Globus pallidus (tissue), 1 donor: ENCODE results near the gene HOXA6.
A peak's percentile ranks its signal among the peaks of the same experiment; 100 is the strongest.

Experiments used
- DNase-seq: peaks from one replicate; pipeline ENCODE4 v3.0.0-alpha.2; 2015; ENCODE audit warnings: low spot score

The HOXA6 gene

DNA sequence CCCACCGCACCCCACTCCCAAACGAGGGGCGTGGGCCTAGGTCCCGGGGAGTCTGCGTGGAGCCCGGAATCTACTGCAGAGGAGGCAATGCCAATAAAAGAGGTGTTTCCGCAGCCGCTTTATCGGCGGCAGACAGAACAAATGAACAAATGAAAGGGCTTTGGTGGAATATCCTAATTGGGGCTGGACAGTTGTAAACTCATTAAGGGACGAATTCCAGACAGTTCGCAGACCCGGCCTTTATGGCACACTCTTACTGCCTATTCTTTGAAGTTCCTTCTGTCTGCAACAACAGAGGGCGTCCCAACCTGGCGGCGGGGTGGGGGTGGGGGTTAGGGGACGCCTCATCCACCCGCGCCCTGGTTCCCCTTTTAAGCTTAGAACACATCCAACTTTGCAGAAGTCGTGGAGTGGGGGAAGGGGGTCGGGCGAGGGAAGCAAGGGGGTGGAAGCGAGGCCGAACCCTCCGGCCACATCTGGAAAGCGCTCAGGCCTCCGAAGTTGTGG is 13.7 kb upstream of the HOXA6 start:
- peak; percentile 12 for DNase-seq

- peak; percentile 57 for DNase-seq
Observed at GRCh38 chr7:27160546-27161213, 13.1 kb upstream of the HOXA6 start.

DNA sequence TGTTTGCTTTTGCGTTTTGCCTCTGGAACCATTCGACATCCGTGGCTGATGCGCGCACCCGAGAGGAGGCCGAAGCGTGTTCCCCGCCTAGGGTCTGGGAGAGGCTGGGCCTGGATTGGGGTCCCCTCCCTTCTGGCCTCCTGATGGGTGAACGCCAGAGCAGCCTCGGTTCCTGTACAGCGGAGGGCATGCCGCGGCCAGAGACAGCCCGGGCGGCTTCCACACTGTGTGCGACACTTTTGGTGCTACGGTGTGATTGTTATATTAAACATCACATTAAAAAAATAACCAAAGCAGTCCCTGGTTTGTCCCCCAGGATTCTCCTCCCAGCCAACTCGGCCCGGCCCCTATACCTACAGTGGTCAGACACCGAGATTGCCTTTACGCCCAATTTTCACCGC is 12.6 kb upstream of the HOXA6 start:
- no peak for DNase-seq

DNA sequence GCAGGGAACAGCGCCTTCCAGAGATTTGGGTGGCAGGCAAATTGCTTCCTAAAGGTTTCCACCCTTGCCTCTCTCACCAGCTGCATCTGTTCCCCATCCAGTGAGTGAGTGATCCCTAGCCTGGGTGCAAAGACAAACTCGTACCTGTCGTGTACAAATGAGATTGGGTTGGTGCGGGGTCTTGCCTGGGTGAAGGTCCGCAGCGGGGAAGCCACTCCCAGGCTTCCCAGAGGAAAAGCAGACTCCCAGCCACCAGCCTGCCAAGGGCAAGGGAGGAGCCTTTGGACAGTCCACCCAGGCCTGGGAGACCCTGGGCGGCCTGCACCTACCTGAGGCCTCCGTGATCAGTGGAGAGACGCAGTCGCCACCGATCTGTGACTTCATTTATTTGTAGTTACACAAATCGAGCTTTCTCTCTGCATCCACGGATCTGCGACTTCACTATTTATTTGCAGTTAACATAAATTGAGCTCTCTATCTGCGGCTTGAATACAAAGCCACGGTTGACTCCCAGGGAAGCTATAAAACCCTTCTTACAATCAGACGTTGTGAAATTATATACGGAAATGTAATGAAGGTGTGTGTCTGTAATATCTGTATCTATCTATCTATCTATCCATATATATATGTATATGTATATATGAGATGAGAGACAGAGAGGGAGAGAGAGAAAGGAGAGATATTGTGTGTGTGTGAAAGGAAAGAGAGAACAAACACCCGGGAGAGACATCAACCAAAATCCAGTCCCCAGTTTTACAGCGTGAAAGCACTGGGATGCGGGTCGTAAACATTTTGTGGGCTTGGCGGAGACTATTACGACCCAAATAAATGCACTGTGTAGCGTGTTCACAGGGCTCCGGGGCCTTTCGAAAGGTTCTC is 11.9 kb upstream of the HOXA6 start:
- DNase-seq = no peak

- no peak for DNase-seq
Observed at GRCh38 chr7:27158436-27159265, 11.1 kb upstream of the HOXA6 start.

- no peak for DNase-seq
Observed at GRCh38 chr7:27157702-27158431, 10.3 kb upstream of the HOXA6 start.

DNA sequence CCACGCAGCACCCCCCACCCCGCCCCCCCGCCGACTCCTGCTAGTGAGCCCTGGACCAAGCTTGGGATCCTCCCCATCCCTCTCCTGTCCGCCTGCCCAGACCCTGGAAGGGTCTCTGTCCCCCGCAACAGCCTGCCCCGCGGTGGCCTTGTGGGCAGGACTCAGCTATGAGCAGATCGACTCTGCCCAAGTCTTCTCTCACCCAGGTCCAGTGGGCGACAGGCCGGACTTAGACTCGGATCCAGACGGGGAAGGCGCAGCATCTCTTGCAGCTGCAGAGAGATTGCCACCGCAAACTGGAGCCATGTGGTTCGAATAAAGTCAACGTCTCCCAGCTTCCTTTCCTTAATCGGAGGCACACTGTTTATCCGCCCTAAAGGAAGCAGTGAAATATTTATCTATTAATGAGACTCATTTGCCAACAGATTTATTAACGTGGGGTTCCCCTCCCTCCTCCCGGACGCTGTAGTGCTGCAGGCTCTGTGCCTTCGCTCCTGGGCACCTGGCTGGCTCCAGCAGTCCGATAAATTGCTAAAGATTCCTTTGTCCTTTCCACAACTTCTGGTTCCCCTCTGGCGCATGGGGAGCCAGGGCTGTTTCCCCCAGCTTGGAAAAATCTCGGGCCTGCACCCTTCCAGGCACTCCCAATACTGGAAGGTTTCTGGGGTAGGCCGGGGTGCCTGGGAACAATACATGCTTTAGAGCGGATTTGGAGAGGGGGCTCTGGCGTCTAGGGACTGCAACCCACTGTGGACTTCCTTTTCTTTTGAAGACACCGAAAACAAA is 9.5 kb upstream of the HOXA6 start:
- no peak for DNase-seq

DNA sequence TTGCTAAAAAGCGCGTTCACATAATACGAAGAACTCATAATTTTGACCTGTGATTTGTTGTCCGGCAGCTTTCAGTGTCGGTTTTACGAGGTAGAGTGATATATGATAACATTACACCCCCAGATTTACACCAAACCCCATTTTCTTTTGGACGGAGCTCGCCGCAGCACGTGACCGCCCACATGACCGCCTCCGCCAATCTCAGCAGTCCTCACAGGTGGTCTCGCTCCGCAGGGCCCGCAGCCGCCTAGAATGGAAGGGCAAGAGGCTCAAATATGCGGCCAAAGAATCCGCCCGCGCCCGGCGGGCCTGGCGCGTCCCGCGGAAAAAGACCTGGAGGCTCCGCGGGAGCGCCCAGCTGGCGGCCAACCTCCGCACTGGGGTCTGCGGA is 8.9 kb upstream of the HOXA6 start, which contains the start of gene HOXA7:
Gene HOXA7 (minus strand): TSS at position 168 of the 391 bp plus-strand sequence. CDS start 130 bp downstream, at position 38.
- DNase-seq = no peak

DNA sequence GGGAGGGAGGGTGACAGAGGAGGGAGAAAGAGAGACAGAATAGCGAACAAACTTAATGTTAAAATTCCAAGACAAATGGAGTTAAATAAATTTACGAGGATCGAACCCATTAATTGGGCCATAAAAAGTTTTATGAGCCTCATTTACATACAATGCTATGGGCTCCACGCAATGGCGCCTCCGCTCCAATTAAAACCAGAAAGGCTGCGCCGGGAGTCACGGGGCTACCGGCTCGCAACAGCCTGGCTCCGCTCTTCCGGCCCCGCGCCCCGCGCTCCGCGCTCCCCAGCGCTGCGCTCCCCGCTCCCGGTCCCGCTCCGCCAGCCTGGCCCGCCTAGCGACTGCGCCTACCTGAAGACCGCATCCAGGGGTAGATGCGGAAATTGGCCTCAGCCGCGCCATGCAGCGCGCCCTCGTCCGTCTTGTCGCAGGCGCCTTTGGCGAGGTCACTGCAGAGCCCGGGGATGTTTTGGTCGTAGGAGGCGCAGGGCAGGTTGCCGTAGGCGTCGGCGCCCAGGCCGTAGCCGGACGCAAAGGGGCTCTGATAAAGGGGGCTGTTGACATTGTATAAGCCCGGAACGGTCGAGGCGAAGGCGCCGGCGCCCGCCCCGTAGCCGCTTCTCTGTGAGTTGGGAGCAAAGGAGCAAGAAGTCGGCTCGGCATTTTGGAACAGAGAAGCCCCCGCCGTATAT is 8.4 kb upstream of the HOXA6 start:
- DNase-seq = no peak

DNA sequence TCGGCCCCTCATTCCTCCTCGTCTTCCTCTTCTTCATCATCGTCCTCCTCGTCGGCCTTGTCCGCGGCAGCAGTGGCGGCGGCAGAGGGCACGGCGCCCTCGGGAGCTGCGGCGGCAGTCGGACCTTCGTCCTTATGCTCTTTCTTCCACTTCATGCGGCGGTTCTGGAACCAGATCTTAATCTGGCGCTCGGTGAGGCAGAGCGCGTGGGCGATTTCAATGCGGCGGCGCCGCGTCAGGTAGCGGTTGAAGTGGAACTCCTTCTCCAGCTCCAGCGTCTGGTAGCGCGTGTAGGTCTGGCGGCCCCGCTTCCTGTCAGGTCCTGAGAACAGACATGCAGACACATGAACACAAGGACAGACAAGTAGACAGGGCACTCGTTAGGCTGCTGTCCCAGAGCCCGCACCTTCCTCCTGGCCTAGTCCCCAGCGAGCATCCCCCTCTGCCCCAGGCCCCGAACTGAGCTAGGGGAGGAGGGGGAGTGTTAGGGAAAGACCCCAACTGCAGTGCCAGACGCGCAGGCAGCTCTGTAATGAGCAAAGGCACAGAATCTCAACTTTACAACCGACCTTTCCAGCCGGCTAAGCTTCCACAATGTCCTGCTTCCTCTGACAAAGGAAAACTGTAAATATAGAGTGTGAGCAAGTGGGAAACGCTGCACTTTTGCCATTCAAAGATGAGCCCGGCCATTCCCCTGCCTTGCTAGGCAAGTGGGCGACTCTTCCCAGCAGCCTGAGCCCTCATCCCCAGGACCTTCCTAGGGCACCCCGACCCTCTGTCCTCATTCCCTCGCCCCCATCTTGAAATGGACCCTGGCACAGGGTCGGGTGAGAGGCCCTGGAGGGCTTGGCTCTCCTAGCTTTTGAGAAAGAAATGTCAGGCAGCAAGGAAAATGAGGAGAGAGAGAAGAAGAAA is 7.6 kb upstream of the HOXA6 start:
- no peak for DNase-seq

DNA sequence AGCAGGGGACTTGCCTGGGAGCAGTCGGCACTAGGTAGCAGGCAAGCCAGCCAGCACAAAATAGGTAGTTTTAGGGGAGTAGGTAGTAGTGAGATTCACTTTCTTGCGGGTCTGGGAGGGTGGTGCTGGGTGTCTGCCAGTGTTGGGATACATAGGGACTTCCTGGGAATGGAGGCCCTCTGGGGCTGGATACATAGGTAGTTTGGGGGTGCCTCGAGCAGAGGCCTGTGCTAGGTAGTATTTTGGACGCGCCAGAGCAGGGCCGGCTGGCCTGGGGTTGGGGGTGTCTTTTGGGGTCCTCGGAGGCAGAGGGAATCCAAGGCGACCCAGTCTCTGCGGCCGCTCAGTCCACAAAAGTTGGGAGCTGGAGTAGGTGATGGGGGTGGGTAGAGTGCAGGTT is 6.8 kb upstream of the HOXA6 start:
- DNase-seq = no peak

DNA sequence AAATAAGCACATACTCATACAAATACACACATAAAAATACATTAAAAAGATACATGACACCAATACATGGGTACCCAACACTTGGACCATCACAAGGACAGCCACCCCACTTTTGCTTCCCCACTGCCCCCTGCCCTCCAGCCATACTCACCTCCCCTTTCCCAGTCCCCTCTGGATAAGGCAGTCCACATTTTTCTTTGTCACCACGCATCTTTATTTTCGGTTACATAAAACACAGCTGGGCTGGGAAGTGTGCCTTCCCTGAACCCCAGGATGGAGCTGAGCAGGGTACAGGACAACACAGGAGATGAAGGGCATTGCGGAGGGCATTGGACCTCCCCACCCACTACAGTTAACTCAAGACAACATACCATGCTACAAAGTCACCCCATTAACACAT is 6.0 kb upstream of the HOXA6 start:
- no peak for DNase-seq

DNA sequence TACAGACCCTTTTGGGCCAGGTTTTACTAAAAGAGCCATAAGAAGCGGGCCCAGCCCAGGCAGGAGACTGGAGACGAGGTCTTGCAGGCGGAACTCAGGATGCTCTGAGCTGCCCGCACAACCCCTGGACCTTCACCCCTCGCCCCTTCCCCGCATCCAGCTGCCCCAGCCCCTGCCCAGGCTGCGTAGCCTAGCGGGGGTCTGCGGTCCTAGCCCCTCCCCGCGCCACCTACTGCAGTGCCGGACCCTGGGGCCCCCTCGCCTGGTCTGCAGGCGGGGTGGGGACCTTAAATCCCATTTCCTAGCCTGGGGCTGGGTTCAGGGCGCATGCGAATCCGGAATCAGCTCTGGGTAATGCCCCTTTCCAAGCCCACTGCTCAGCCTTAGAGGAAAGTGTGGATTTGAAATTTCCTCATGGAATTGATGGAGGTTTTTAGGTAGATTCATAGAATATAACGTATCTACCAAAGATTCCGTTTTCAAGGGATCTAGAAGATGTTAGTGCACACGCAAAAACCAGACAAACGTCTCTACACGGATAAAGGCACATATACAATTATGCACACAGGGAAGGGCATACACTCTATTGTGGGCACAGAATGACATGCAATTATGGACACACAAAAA is 5.4 kb upstream of the HOXA6 start:
- no peak for DNase-seq

DNA sequence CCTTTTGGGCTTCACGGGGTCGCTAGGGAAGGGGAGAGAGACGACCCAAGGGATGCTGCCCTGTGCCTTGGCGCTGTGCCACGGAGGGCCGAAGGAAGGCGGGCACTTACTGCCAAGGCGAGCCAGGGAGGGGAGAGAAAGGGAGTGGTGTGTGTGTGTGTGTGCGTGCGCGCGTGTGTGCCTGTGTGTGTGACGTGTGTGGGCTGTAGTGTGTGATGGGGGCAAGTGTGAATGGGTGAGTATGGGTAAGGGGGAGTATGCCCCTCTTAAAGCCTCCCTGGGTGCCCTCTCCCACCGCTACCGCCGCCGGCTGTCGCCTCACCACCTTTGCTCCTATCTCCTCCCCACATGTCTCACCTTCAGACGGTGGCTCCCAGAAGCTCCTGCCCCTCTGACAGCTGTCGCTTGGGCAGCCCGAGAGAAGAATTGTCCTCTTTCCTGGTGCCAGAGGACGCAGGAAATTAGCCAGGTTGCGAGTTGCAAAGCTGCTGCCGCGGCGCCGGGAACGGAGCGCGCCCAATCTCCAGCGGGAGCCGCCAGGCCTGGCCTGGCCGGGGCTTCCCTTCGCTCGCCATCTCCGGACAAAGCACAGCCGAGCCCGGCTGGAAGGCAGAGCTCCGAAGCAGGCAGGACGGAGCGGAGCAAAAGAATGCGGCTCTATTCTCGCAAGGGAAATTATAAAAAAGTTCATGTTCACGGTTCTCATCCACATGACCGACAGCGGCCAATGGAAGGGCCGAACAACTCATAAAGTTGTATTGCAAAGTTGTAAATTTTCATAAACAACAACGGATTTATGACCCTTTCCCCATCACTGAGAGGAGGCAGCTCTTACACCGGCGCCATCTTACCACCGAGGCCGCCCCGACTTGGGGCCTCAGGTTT is 4.6 kb upstream of the HOXA6 start, which contains the start of gene HOXA3:
Gene HOXA3 (minus strand): TSS at position 653 of the 885 bp plus-strand sequence. CDS start 41,943 bp downstream, outside the sequence.
- no peak for DNase-seq

DNA sequence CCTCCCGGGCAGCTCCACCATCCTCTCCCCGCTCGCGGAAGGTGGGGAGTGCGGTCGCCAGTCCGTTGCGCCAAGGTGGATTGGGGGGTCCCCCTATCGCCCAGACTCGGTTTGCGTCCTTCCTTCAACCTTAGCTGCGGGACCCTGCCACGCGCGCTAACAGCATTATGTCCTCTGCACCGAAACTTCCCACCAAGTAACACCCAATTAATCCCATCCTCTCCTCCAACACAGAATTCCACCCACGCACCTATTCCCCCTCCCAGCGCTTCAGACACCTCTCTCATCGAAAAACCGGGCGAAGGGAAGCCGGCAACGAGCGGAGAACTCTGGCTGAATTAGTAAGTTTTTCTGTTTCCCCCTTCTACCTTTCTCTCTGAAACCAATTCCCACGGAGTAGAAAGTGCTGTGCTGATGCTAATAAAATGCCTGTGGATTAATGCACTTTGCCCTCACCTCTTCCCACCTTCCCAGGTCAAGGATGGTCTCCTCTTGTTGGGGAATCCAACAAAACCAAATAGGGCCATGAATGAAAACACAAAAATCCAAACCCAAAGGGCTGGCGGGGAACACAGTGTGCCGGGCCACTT is 3.9 kb upstream of the HOXA6 start:
- DNase-seq = no peak

DNA sequence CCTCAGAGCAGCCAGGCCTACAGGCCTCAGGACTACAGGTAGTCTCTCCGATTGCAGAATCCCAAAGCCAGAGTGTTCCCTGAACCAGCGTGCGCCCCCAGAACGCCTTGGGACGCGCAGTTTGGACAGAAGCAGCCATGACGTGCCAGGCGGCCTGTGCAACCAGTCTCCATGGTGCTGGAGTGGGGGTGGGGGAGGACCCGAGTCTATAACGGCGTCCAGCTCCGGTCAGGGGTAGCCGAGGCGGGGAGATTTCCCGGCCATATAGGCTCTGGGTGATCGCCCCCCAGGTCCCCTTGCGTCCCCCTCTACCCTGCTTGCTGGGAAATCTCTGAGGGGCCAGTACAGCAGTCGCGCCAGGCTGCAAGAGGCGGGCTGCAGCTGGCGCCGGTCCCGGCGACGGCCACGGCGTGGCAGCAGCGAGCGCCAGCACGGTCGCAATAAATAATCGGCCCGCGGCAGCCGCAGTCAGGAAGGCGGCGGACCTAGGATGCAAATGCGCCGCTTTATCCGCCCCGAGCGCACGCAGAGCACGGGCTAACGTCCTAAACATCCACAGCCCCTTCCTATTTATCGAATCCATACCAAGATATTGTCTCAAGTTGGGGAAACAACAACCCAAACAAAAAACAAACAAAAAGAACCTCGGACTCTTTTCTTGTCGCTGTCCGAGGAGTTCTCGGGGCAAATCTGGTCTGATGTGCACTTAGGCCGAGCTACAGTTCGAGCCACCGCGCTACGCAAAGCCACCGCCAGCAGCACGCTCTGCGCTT is 3.2 kb upstream of the HOXA6 start:
- peak; percentile 37 for DNase-seq
